NCI-H146 treated with DMSO at 0.1 percent for 48 hours (cell line): Measurements from ENCODE around the gene PYCR2.
A peak's percentile ranks its signal among the peaks of the same experiment; 100 is the strongest.
"Not testable (repeated sequence)": the region's sequence is repeated elsewhere in the genome, so short reads cannot be mapped to it uniquely, and the experiment has no call there.

Experiments used
- DNase-seq: peaks from one replicate; lab custom pipeline; 2025; ENCODE audit not compliant: unreplicated experiment; lab: John Stamatoyannopoulos, UW

PYCR2 gene

GRCh38 chr1:225923692-225924555 lies at the start of gene PYCR2:
Gene PYCR2, minus strand, starts transcription at chr1:225924250. Its CDS starts 140 bp downstream, at chr1:225924110.
- DNase-seq = peak; percentile 96

- DNase-seq = peak; percentile 83
These were observed 49.1 kb upstream of the PYCR2 start for GRCh38 chr1:225973158-225973557.

- no peak for DNase-seq
These were observed 48.5 kb upstream of the PYCR2 start for GRCh38 chr1:225972344-225973152.

GRCh38 chr1:225970592-225971157 lies 46.6 kb upstream of the PYCR2 start:
- DNase-seq = not testable (repeated sequence)

GRCh38 chr1:225969751-225970150 lies 45.7 kb upstream of the PYCR2 start:
- DNase-seq = not testable (repeated sequence)

- DNase-seq = no peak
These were observed 41.2 kb upstream of the PYCR2 start for GRCh38 chr1:225965231-225965630.

GRCh38 chr1:225963735-225964530 lies 39.9 kb upstream of the PYCR2 start:
- no peak for DNase-seq

- peak; percentile 60 for DNase-seq
These were observed 38.5 kb upstream of the PYCR2 start for GRCh38 chr1:225962440-225962975.

- DNase-seq = no peak
These were observed 37.8 kb upstream of the PYCR2 start for GRCh38 chr1:225961659-225962439.

GRCh38 chr1:225958041-225958440 lies 34.0 kb upstream of the PYCR2 start:
- DNase-seq = no peak

- DNase-seq = no peak
These were observed 30.7 kb upstream of the PYCR2 start for GRCh38 chr1:225954753-225955152.

GRCh38 chr1:225953315-225953714 lies 29.3 kb upstream of the PYCR2 start:
- DNase-seq = no peak

GRCh38 chr1:225950905-225951497 lies 27.0 kb upstream of the PYCR2 start:
- DNase-seq = no peak

- no peak for DNase-seq
These were observed 25.0 kb upstream of the PYCR2 start for GRCh38 chr1:225949041-225949440.

GRCh38 chr1:225946803-225947202 lies 22.8 kb upstream of the PYCR2 start:
- DNase-seq = no peak

- no peak for DNase-seq
These were observed 22.1 kb upstream of the PYCR2 start for GRCh38 chr1:225946082-225946620.

- no peak for DNase-seq
These were observed 21.5 kb upstream of the PYCR2 start for GRCh38 chr1:225945564-225945963.

GRCh38 chr1:225944951-225945350 lies 20.9 kb upstream of the PYCR2 start:
- DNase-seq = no peak

GRCh38 chr1:225944387-225944786 lies 20.3 kb upstream of the PYCR2 start:
- DNase-seq = no peak
